HUES6 (cell line): ENCODE measurements around the gene PDGFA.
A peak's percentile ranks its signal among the peaks of the same experiment; 100 is the strongest.

Experiments
- H3K27ac ChIP-seq: 2 replicates; pipeline ENCODE4 v1.7.0; 2013; ENCODE audit warnings: low read depth, mild to moderate bottlenecking, low read length, inconsistent platforms
- H3K27me3 ChIP-seq: 2 replicates; pipeline ENCODE4 v1.6.1; 2013; ENCODE audit warnings: low read length; ENCODE audit not compliant: control insufficient read depth, insufficient read depth
- H3K36me3 ChIP-seq: 2 replicates; pipeline ENCODE4 v1.6.1; 2013; ENCODE audit warnings: low read length; ENCODE audit not compliant: control insufficient read depth, insufficient read depth
- H3K4me1 ChIP-seq: 2 replicates; pipeline ENCODE4 v1.6.1; 2013; ENCODE audit warnings: low read length; ENCODE audit not compliant: control insufficient read depth, insufficient read depth
- H3K4me3 ChIP-seq: 2 replicates; pipeline ENCODE4 v1.5.1; 2013; ENCODE audit warnings: low read depth, low read length
- H3K9ac ChIP-seq: one replicate; pipeline ENCODE4 v1.6.1; 2013; ENCODE audit warnings: mild to moderate bottlenecking, low read length
- H3K9me3 ChIP-seq: 2 replicates; pipeline ENCODE4 v1.6.1; 2013; ENCODE audit warnings: low read depth, low read length; ENCODE audit not compliant: control insufficient read depth, insufficient read depth

PDGFA gene

GRCh38 chr7:459584-460373, 59.9 kb downstream of the PDGFA start:
- no peaks in the 10 kb centered on the region for H3K27me3 ChIP-seq
- H3K27ac ChIP-seq: no peak overlapping the region
- H3K36me3 ChIP-seq: no peaks in the 10 kb centered on the region
- H3K4me1 ChIP-seq: peaks cover 28% of the 10 kb centered on the region
- no peak overlapping the region for H3K4me3 ChIP-seq
- no peak overlapping the region for H3K9ac ChIP-seq
- H3K9me3 ChIP-seq: no peaks in the 10 kb centered on the region

DNA sequence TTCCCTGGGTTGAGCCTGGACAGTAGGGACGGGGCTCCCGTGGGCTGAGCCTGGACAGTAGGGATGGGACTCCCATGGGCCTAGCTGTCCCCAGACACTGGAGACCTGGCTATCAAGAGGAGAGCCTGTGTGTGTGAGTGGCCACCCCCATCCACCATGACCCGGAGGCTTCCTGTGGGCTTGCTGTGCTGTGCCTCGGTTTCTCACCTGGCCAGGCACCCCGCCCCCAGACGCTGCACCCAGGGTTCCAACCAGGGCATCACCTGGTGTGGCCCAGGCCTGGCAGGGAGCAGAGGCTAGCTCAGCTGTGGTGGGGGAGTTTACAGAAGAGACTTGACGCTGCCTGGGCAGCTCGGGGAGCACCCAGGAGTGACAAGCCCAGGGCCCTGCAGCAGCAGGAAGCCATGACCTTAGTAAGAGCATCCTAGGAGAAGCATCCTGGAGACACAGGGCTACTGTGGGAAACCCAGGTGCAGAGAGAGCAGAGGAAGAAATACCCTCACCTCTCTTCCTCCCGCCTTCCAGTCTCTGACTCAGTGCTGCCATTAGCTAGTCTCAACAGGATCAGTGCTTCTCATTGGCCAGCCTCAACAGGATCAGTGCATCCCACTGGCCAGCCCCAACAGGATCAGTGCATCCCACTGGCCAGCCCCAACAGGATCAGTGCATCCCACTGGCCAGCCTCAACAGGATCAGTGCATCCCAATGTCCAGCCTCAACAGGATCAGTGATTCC, 61.0 kb downstream of the PDGFA start:
- H3K4me1 ChIP-seq: peaks cover 23% of the 10 kb centered on the region
- H3K27me3 ChIP-seq: peaks cover 5% of the 10 kb centered on the region; the same call in 1 of the 2 replicates
- no peaks in the 10 kb centered on the region for H3K9me3 ChIP-seq
- no peak overlapping the region for H3K27ac ChIP-seq
- no peak overlapping the region for H3K9ac ChIP-seq
- no peaks in the 10 kb centered on the region for H3K36me3 ChIP-seq
- no peak overlapping the region for H3K4me3 ChIP-seq

- Histone ChIP-seq H3K4me3 (no peak overlapping the region), H3K36me3 (no peaks in the 10 kb centered on the region), H3K27me3 (peaks cover 12% of the 10 kb centered on the region), H3K9me3 (no peaks in the 10 kb centered on the region), H3K27ac (no peak overlapping the region), H3K4me1 (peaks cover 25% of the 10 kb centered on the region), H3K9ac (no peak overlapping the region)
These were observed 61.7 kb downstream of the PDGFA start for GRCh38 chr7:457814-458510.

DNA sequence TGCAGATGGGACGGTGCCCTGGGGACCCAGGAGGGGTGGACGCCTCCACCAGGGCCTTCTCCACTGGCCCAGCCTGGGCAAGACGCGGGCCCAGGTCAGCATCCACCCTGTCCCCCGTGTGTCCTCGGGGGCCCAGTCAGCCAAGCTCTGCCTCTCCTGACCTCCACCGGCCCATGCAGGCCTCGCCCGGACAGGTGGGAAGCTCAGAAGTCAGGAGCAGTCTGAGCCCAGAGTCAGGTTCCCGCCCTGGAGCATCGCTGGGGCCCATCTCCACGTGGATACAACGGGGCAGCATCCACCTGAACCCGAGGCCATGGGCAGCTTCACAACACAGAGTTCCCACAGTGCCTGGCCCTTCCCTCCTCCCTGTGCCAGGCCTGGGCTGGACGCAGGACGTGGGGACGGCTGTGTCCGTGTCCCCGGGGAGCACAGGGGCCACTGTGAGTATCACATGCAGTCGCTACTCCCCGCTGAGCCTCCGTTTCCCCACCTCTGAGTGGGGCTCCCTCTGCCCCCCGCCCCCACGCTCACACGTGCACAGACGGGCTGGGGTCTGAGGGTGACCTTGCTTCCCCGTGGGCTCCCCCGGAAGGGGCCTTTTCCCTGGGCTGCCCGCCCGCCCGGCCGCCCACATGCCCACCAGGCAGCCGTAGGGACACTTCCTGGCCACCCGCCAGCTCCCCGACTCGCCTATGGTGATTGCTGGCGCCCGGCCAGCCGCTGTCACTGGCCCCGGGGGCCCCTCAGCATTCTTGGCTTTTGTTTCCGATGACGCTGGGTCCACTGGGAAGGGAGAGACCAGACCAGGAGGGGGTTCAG, 64.3 kb downstream of the PDGFA start:
- H3K4me3 ChIP-seq: no peak overlapping the region
- H3K27me3 ChIP-seq: peaks cover 34% of the 10 kb centered on the region
- no peak overlapping the region for H3K9ac ChIP-seq
- H3K27ac ChIP-seq: no peak overlapping the region
- peaks cover 23% of the 10 kb centered on the region for H3K4me1 ChIP-seq
- H3K36me3 ChIP-seq: no peaks in the 10 kb centered on the region
- H3K9me3 ChIP-seq: no peaks in the 10 kb centered on the region

GRCh38 chr7:454356-455109, 65.1 kb downstream of the PDGFA start:
- H3K27me3 ChIP-seq: peaks cover 39% of the 10 kb centered on the region
- no peak overlapping the region for H3K27ac ChIP-seq
- no peaks in the 10 kb centered on the region for H3K36me3 ChIP-seq
- no peak overlapping the region for H3K9ac ChIP-seq
- no peaks in the 10 kb centered on the region for H3K9me3 ChIP-seq
- no peak overlapping the region for H3K4me3 ChIP-seq
- peaks cover 18% of the 10 kb centered on the region for H3K4me1 ChIP-seq

DNA sequence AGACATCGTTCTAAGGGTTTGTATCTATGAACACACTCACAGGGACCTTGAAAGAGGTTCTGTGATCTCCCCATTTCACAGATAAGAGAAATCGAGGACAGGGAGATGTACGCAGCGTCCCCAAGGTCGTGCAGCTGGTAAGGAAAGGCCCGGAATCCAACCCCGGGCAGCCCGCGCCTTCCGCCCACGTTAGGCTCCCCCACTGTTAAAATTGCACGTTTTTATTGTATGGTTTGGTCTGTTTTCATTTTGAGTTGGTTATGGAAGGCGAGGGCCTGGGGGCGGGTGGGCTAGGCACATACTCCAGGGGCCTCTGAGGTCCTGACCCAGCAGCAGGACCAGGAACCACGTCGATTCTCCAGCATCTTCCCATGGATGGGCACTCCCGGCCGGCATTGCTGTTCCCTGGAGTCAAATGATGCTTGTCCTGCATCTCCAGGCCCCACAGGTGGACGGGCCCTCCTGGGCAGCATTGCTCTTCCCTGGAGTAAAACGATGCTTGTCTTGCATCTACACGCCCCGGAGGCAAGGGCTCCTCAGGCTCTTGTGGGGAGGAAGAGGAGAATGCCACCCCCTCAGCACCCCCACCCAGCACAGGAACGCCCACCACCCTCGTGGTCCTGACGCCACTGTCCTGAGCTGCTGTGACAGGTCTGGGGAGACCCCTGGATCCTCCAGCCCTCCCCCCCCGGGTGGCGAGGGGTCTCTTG, 65.9 kb downstream of the PDGFA start:
- no peaks in the 10 kb centered on the region for H3K36me3 ChIP-seq
- H3K4me3 ChIP-seq: no peak overlapping the region
- no peak overlapping the region for H3K9ac ChIP-seq
- no peaks in the 10 kb centered on the region for H3K9me3 ChIP-seq
- no peak overlapping the region for H3K27ac ChIP-seq
- H3K27me3 ChIP-seq: peaks cover 43% of the 10 kb centered on the region
- H3K4me1 ChIP-seq: peaks cover 18% of the 10 kb centered on the region

DNA sequence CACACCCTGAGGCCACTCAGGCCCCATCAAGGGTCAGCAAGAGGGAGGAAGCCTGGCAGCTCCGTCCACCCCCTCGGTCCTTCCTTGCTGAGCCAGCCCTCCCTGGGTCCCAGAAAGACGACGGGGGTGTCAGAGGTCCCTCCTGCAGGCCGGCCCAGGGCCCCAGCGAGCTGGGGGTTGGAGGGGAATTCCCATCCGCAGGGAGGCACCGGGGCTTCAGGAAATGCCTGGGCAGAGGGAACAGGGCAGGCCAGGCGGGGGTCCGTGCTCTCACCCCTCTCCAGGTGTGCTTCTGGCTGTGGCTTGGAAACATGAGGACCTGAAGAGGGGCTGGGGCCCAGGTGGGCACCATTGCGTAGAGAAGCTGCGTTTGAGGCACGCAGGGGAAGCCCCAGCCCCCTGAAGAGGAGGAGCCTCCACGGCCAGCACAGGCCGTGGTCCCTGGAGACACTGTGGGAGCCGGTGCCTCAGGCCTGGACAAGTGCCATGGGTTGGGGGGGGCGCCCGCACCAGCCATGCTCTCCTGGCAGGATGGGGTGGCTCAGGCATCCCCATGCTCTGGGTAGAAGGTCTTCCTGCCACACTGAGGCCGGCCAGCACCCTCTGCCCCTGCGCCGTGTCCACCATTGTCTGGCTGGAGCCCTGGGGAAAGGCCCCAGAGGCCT, 66.7 kb downstream of the PDGFA start:
- Histone ChIP-seq H3K9me3 (no peaks in the 10 kb centered on the region), H3K27ac (no peak overlapping the region), H3K27me3 (peaks cover 43% of the 10 kb centered on the region), H3K36me3 (no peaks in the 10 kb centered on the region), H3K9ac (peak overlapping the region; percentile 43), H3K4me1 (peaks cover 18% of the 10 kb centered on the region), H3K4me3 (peak overlapping the region; percentile 41)

GRCh38 chr7:452226-452751, 67.4 kb downstream of the PDGFA start:
- Histone ChIP-seq H3K36me3 (no peaks in the 10 kb centered on the region), H3K27me3 (peaks cover 43% of the 10 kb centered on the region), H3K9me3 (no peaks in the 10 kb centered on the region), H3K9ac (peak overlapping the region; percentile 43), H3K4me3 (peak overlapping the region; percentile 41), H3K4me1 (peaks cover 18% of the 10 kb centered on the region), H3K27ac (no peak overlapping the region)
